Glutamatergic neuron (in vitro differentiated cells): Measurements from ENCODE around the gene RHBDL2. TPM values are rescaled to one million over a fixed set of nuclear protein-coding genes. Genes with fewer than 3 reads are reported as not detected.
A peak's percentile ranks its signal among the peaks of the same experiment; 100 is the strongest.

Experiments used
- DNase-seq: peaks from one replicate; pipeline ENCODE4 v3.0.0; 2022
- H3K27ac Mint-ChIP-seq: one replicate; pipeline ENCODE4 v1.8.0; 2020; ENCODE audit warnings: mild to moderate bottlenecking, mixed read lengths, inconsistent platforms; ENCODE audit not compliant: unreplicated experiment
- H3K27me3 Mint-ChIP-seq: one replicate; pipeline ENCODE4 v1.8.0; 2020; ENCODE audit warnings: mild to moderate bottlenecking, moderate library complexity, mixed read lengths, inconsistent platforms; ENCODE audit not compliant: unreplicated experiment
- H3K36me3 Mint-ChIP-seq: one replicate; pipeline ENCODE4 v1.8.0; 2020; ENCODE audit warnings: mild to moderate bottlenecking, mixed read lengths, inconsistent platforms; ENCODE audit not compliant: unreplicated experiment
- H3K4me1 Mint-ChIP-seq: one replicate; pipeline ENCODE4 v1.8.0; 2020; ENCODE audit warnings: mild to moderate bottlenecking, low read depth, mixed read lengths, inconsistent platforms; ENCODE audit not compliant: unreplicated experiment
- H3K4me3 Mint-ChIP-seq: one replicate; pipeline ENCODE4 v1.8.0; 2020; ENCODE audit warnings: mild to moderate bottlenecking, mixed read lengths, inconsistent platforms; ENCODE audit not compliant: unreplicated experiment
- H3K9me3 Mint-ChIP-seq: one replicate; pipeline ENCODE4 v1.8.0; 2020; ENCODE audit warnings: mild to moderate bottlenecking, moderate library complexity, mixed read lengths, inconsistent platforms; ENCODE audit not compliant: unreplicated experiment
- CTCF ChIP-seq: fragments of 200-600 bp; sonication (generic); IDR thresholded peaks from one replicate; pipeline ENCODE4 v1.5.0; 2021; ENCODE audit not compliant: partially characterized antibody, unreplicated experiment
- total RNA-seq: library from RNA; stranded (reverse); fragmentation: NEBNext Ultra II Directional; extraction: Animal tissue kit (Norgen Biotek cat#: 25700); gene quantifications from one replicate; pipeline ENCODE4 v1.2.1, GENCODE V29; 2021; ENCODE audit not compliant: unreplicated experiment

The RHBDL2 gene
- total RNA-seq, 1 donor from 2014 or later: not detected

- H3K27ac Mint-ChIP-seq: no peak within 1 kb of the TSS
- H3K27me3 Mint-ChIP-seq: no peaks in the 10 kb centered on the region
- no peak within 1 kb of the TSS for H3K4me3 Mint-ChIP-seq
- H3K4me1 Mint-ChIP-seq: no peaks in the 10 kb centered on the region
- no peaks in the 10 kb centered on the region for H3K36me3 Mint-ChIP-seq
- TF ChIP-seq CTCF: no peak
- H3K9me3 Mint-ChIP-seq: no peaks in the 10 kb centered on the region
- DNase-seq: no peak
These were observed 60.1 kb downstream of the RHBDL2 start, which contains the start of gene GJA9 for GRCh38 chr1:38881487-38881886. GJA9 (minus strand) TSS chr1:38881587; CDS start chr1:38876098, 5,489 bp downstream.

- H3K36me3 Mint-ChIP-seq: no peaks in the 10 kb centered on the region
- no peak for TF ChIP-seq CTCF
- DNase-seq: no peak
- peaks cover 7% of the 10 kb centered on the region for H3K9me3 Mint-ChIP-seq
- H3K27me3 Mint-ChIP-seq: no peaks in the 10 kb centered on the region
- peaks cover 9% of the 10 kb centered on the region for H3K4me1 Mint-ChIP-seq
- no peak overlapping the region for H3K4me3 Mint-ChIP-seq
- H3K27ac Mint-ChIP-seq: no peak overlapping the region
These were observed 65.8 kb downstream of the RHBDL2 start for GRCh38 chr1:38875811-38876210.

GRCh38 chr1:38873027-38873969 is 68.3 kb downstream of the RHBDL2 start, which contains the start of gene MYCBP:
MYCBP (minus strand) TSS chr1:38873348; CDS start chr1:38873305, 43 bp downstream.
- peak; percentile 54 for TF ChIP-seq CTCF
- peak within 1 kb of the TSS; percentile 85 for H3K27ac Mint-ChIP-seq
- peaks cover 9% of the 10 kb centered on the region for H3K4me1 Mint-ChIP-seq
- no peaks in the 10 kb centered on the region for H3K36me3 Mint-ChIP-seq
- DNase-seq: peak; percentile 96
- H3K9me3 Mint-ChIP-seq: peaks cover 7% of the 10 kb centered on the region
- peak within 1 kb of the TSS; percentile 95 for H3K4me3 Mint-ChIP-seq
- no peaks in the 10 kb centered on the region for H3K27me3 Mint-ChIP-seq

- H3K36me3 Mint-ChIP-seq: no peaks in the 10 kb centered on the region
- peaks cover 9% of the 10 kb centered on the region for H3K4me1 Mint-ChIP-seq
- no peak for DNase-seq
- H3K9me3 Mint-ChIP-seq: peaks cover 7% of the 10 kb centered on the region
- H3K27me3 Mint-ChIP-seq: no peaks in the 10 kb centered on the region
- H3K4me3 Mint-ChIP-seq: peak overlapping the region; percentile 95
- no peak overlapping the region for H3K27ac Mint-ChIP-seq
- TF ChIP-seq CTCF: no peak
These were observed 69.1 kb downstream of the RHBDL2 start for GRCh38 chr1:38872401-38873026.
